Measurements from ENCODE around the gene SH3RF1. TPM values are rescaled to one million over a fixed set of nuclear protein-coding genes. Genes with fewer than 3 reads are reported as not detected.

SH3RF1 gene
- total RNA-seq, 1 experiment from 2014 or later: 16.6 TPM

GRCh38 chr4:169159624-169160171 lies 111.1 kb downstream of the SH3RF1 start:
- Mint-ChIP-seq H3K27me3 (ENCODE audit: low read depth) (no peaks in the 10 kb centered on the region), H3K36me3 (no peaks in the 10 kb centered on the region), H3K27ac (no peak overlapping the region), H3K4me1 (peaks cover 15% of the 10 kb centered on the region), H3K4me3 (no peak overlapping the region), H3K9me3 (no peaks in the 10 kb centered on the region)
- POLR2A ChIA-PET: interaction anchor here (1.2 kb wide), 1 partner anchor 150 kb away, joined by 5 read pairs; the partner anchor contains the start of gene CBR4
- DNase-seq (ENCODE audit: low spot score) (no peak), ATAC-seq (no peak)
- TF ChIP-seq ZBTB43 (CRISPR knock-in tag; IDR thresholded peaks at IDR 0.05) (no peak), MAX (CRISPR knock-in tag; IDR thresholded peaks at IDR 0.05) (no peak), ZNF219 (CRISPR knock-in tag; IDR thresholded peaks at IDR 0.05; ENCODE audit: borderline replicate concordance) (no peak), ATF6 (CRISPR knock-in tag; IDR thresholded peaks at IDR 0.05) (no peak), GRHL2 (CRISPR knock-in tag; IDR thresholded peaks at IDR 0.05; ENCODE audit: insufficient replicate concordance, severe bottlenecking) (no peak), MLX (CRISPR knock-in tag; IDR thresholded peaks at IDR 0.05) (no peak), CREB1 (CRISPR knock-in tag; IDR thresholded peaks at IDR 0.05) (no peak), E2F1 (CRISPR knock-in tag; IDR thresholded peaks at IDR 0.05) (no peak), ESRRA (CRISPR knock-in tag; IDR thresholded peaks at IDR 0.05; ENCODE audit: borderline replicate concordance) (no peak), CTCF (IDR thresholded peaks at IDR 0.05) (no peak), JAZF1 (CRISPR knock-in tag; IDR thresholded peaks at IDR 0.05) (no peak), ZNF396 (CRISPR knock-in tag; IDR thresholded peaks at IDR 0.05; ENCODE audit: borderline replicate concordance) (no peak), SOX15 (CRISPR knock-in tag; IDR thresholded peaks at IDR 0.05) (no peak)
- CTCF ChIA-PET: no interaction called here

GRCh38 chr4:169158861-169159260 lies 111.9 kb downstream of the SH3RF1 start:
- DNase-seq (ENCODE audit: low spot score): no peak
- ChIA-PET POLR2A (interaction anchor here (1.2 kb wide), 1 partner anchor 149 kb away, joined by 5 read pairs; the partner anchor contains the start of gene CBR4), CTCF (no interaction called here)
- no peak for ATAC-seq
- Mint-ChIP-seq H3K27ac (no peak overlapping the region), H3K27me3 (ENCODE audit: low read depth) (no peaks in the 10 kb centered on the region), H3K9me3 (no peaks in the 10 kb centered on the region), H3K4me1 (peaks cover 15% of the 10 kb centered on the region), H3K4me3 (no peak overlapping the region), H3K36me3 (no peaks in the 10 kb centered on the region)
- TF ChIP-seq CBFB (CRISPR knock-in tag; IDR thresholded peaks at IDR 0.05; ENCODE audit: low read depth) (no peak), GABPB1 (CRISPR knock-in tag; IDR thresholded peaks at IDR 0.05) (no peak), CREB1 (CRISPR knock-in tag; IDR thresholded peaks at IDR 0.05) (no peak), CREM (CRISPR knock-in tag; IDR thresholded peaks at IDR 0.05) (no peak), ZBTB43 (CRISPR knock-in tag; IDR thresholded peaks at IDR 0.05) (no peak), IRF2 (CRISPR knock-in tag; IDR thresholded peaks at IDR 0.05; ENCODE audit: borderline replicate concordance, low read depth) (no peak), MXD4 (CRISPR knock-in tag; IDR thresholded peaks at IDR 0.05; ENCODE audit: borderline replicate concordance) (no peak), ZBTB21 (CRISPR knock-in tag; IDR thresholded peaks at IDR 0.05; ENCODE audit: borderline replicate concordance) (no peak), ATF6 (CRISPR knock-in tag; IDR thresholded peaks at IDR 0.05) (no peak)
